ENCODE measurements around the gene ATP13A2. TPM values are rescaled to one million over a fixed set of nuclear protein-coding genes. Genes with fewer than 3 reads are reported as not detected.
"Not testable (repeated sequence)": the region's sequence is repeated elsewhere in the genome, so short reads cannot be mapped to it uniquely, and the experiment has no call there.

ATP13A2 gene
- total RNA-seq, 1 donor from 2014 or later = 73.4 TPM

- no peak for FAIRE-seq
- no peak for DNase-seq (ENCODE audit: low spot score in 2 of 2)
Observed at GRCh38 chr1:16965486-16966067, 46.2 kb downstream of the ATP13A2 start.

DNA sequence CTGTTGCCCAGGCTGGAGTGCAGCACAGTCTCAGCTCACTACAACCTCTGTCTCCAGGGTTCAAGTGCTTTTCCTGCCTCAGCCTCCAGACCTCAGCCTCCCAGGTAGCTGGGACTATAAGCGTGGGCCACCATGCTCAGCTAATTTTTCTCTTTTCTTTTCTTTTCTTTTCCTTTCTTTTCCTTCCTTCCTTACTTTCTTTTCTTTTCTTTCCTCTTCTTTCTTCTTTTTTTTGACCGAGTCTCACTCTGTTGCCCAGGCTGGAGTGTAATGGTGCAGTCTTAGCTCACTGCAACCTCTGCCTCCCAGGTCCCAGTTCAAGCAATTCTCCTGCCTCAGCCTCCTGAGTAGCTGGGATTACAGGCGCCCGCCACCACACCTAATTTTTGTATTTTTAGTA, 47.6 kb downstream of the ATP13A2 start:
- DNase-seq (ENCODE audit: low spot score in 2 of 2); FAIRE-seq: not testable (repeated sequence)

- no peak for DNase-seq (ENCODE audit: low spot score in 2 of 2)
Observed at GRCh38 chr1:16961297-16962133, 50.2 kb downstream of the ATP13A2 start.

DNA sequence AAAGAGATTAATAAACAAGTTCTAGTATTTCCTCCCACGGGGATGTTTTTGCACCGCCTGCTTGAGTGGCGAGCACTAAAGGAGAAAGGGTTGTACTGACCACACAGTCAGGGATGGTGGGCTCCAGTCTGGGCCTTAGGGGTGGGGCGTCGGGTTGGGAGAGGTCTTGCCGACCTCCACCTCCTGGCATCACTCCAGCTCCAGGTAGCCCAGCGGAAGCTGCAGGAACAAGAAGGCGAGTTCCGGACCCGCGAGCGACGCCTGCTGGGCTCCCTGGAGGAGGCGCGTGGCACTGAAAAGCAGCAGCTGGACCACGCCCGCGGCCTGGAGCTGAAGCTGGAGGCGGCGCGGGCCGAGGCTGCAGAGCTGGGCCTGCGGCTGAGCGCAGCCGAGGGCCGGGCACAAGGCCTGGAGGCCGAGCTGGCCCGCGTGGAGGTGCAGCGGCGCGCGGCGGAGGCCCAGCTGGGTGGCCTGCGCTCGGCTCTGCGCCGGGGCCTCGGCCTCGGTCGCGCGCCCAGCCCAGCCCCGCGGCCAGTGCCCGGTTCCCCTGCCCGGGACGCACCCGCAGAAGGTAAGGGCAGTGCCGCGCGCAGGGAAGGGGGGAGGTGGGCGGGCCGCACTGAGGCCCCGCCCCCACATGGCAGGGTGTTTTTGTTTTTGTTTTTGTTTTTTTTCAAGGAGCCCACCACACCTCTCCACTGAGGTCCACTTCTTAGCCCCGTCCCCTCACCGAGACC, 51.0 kb downstream of the ATP13A2 start:
- FAIRE-seq (no peak), DNase-seq (ENCODE audit: low spot score in 2 of 2) (peak in 1 of 2 donors; percentile 63)

More at GRCh38 chr1:16961297-16962133, 50.2 kb downstream of the ATP13A2 start:
- no peak for FAIRE-seq

- FAIRE-seq = no peak
- DNase-seq (ENCODE audit: low spot score in 2 of 2) = no peak
Observed at GRCh38 chr1:16958475-16958874, 53.3 kb downstream of the ATP13A2 start.

GRCh38 chr1:16957731-16958130, 54.0 kb downstream of the ATP13A2 start:
- FAIRE-seq (no peak), DNase-seq (ENCODE audit: low spot score in 2 of 2) (no peak)

DNA sequence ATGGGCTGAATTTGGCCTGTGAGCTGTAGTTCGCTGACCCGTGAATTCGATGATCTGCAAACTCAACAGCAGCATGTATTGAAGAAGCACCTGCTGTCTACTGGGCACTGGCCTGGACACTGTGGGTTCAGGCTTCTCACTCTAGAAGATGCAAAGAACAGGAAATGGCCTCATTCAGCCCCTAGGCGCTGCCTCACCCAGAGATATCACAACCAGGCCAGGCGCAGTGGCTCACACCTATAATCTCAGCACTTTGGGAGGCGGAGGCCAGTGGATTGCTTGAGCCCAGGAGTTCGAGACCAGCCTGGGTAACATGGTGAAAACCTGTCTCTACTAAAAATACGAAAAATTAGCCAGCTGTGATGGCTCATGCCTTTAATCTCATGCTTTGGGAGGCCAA, 55.0 kb downstream of the ATP13A2 start:
- FAIRE-seq (no peak), DNase-seq (ENCODE audit: low spot score in 2 of 2) (no peak)

- no peak for DNase-seq (ENCODE audit: low spot score in 2 of 2)
- FAIRE-seq = no peak
Observed at GRCh38 chr1:16955186-16955585, 56.5 kb downstream of the ATP13A2 start.

DNA sequence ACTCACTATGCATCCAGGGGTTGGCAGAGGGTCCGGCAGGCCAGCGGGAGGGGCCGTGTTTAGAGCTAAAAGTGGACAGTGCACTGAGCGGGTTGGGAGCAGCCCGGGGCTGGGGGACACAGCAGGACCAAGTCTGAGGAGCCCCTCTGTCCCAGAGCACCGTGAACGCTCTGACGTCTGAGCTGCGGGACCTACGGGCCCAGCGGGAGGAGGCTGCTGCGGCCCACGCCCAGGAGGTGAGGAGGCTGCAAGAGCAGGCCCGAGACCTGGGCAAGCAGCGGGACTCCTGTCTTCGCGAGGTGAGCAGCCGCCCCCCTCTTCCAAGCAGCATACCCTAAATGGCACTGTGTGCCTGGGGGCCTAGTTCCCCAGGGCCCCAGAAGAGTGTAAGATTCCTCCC, 57.1 kb downstream of the ATP13A2 start:
- no peak for DNase-seq (ENCODE audit: low spot score in 2 of 2)
- FAIRE-seq = no peak

DNA sequence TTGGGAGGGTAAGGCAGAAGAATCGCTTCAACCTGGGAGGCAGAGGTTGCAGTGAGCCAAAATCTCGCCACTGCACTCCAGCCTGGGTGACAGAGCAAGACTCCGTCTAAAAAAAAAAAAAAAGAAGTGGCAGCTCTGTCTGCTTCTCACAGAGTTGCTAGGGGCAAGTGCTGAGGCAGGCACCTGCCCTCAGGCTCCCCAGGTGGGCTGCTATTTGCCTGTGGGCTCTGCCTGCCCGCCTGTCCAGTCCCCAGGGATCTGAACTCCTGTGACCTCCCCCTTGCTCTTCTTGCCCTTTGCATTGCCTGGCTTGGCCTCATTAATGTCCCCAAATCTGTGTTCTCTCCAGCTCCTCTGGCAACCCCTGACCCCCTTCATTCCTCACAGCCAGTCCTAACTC, 59.4 kb downstream of the ATP13A2 start:
- FAIRE-seq; DNase-seq (ENCODE audit: low spot score in 2 of 2): not testable (repeated sequence)

DNA sequence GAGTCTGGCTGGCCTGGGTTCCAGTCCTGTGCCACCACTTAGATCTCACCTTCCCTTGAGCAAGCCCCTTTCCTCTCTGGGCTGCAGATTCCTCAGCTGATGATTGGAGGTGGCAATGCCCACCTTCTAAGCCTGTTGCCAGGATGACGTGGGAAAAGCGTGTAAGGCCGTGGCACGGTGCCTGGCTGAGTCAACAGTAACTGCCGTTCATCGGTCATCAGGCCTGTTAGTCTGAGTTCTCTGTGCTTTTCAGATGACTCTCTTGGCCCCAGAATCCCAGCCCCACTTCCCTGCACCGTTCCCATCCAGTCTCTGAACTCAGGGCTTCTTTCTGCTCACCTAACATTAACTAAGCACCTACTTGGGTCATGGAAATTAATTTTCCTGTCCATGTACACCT, 62.7 kb downstream of the ATP13A2 start:
- not testable (repeated sequence) for DNase-seq (ENCODE audit: low spot score in 2 of 2); FAIRE-seq

GRCh38 chr1:16948282-16948891, 63.3 kb downstream of the ATP13A2 start:
- not testable (repeated sequence) for FAIRE-seq; DNase-seq (ENCODE audit: low spot score in 2 of 2)

DNA sequence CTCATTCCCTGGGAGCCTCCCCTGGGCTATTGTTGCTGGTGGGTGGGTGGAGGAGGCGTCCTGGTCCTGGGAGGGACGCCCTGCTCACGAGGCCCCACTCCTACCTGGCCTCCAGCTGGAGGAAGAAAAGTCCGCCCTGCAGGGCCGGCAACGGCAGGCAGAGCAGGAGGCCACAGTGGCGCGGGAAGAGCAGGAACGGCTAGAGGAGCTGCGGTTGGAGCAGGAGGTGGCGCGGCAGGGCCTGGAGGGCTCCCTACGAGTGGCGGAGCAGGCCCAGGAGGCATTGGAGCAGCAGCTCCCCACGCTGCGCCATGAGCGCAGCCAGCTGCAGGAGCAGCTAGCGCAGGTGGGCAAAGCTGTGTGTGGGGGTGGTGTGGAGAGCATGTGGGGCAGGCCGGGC, 65.1 kb downstream of the ATP13A2 start:
- no peak for FAIRE-seq
- no peak for DNase-seq (ENCODE audit: low spot score in 2 of 2)

DNA sequence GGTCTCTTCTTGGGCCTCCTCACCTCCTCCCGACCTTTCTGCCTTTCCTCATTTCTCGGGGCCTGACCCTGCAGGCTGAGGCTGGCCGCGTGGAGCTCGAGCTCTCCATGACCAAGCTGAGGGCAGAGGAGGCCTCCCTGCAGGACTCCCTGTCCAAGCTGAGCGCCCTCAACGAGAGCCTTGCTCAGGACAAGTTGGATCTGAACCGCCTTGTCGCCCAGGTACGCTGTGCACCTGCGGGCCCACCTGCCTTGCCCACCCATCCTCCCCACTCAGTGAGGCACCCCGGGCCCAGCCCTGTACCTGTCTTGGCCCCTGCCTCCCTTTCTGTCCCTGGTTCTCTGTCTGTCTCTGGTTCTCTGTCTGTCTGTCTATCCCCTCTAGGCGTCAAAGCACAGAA, 65.5 kb downstream of the ATP13A2 start:
- FAIRE-seq; DNase-seq (ENCODE audit: low spot score in 2 of 2): not testable (repeated sequence)

- not testable (repeated sequence) for DNase-seq (ENCODE audit: low spot score in 2 of 2); FAIRE-seq
Observed at GRCh38 chr1:16945512-16945911, 66.2 kb downstream of the ATP13A2 start.

GRCh38 chr1:16944038-16944437, 67.7 kb downstream of the ATP13A2 start:
- no peak for FAIRE-seq
- no peak for DNase-seq (ENCODE audit: low spot score in 2 of 2)

DNA sequence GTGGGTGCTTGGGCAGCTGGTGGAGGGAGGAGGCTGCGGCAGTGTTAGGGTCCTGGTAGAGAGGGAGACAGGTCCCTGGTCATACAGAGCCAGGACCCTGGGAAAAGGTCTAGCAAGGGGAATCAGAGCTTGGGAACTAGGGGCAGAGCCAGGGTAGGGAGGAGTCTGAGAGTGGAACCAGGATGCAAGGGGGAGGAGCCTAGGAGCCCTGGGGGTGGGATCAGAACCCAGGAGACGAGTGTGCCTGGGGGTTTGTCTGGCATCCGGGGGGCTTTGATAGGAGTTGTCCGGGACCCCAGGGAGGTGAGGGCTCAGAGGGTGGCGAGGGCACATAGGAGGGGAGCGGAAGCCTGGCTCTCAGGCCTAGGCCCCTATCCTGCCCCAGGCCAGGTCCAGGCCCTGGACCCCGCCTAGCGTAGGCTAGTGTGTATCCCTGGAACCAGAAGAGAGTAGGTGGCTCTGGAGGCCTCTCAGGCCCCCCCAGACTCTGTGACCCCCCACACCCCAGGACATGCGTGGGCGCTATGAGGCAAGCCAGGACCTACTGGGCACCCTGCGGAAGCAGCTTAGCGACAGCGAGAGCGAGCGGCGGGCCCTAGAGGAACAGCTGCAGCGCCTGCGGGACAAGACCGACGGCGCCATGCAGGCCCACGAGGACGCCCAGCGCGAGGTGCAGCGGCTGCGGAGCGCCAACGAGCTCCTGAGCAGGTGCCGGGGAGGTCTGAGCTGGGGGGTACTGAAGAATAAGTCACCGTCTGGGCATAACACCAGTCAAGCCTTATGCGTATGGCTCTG, 72.1 kb downstream of the ATP13A2 start:
- not testable (repeated sequence) for DNase-seq (ENCODE audit: low spot score in 2 of 2); FAIRE-seq

- no peak for DNase-seq (ENCODE audit: low spot score in 2 of 2)
- no peak for FAIRE-seq
Observed at GRCh38 chr1:16938351-16939321, 73.1 kb downstream of the ATP13A2 start.

DNA sequence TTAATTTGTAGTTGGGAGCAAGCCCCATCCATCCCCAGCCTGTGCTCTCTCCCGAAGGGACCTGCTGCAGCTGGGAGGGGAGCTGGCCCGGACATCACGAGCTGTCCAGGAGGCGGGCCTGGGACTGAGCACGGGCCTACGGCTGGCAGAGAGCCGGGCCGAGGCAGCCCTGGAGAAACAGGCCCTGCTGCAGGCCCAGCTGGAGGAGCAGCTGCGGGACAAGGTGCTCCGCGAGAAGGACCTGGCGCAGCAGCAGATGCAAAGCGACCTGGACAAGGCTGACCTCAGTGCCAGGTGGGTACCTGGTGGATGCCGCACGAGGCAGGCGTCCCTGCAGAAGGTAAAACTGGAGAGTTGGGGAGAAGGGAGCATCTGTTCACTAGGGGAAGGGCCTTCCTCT, 75.1 kb downstream of the ATP13A2 start:
- not testable (repeated sequence) for FAIRE-seq

More for the DNA sequence above, 75.1 kb downstream of the ATP13A2 start:
- DNase-seq (ENCODE audit: low spot score in 2 of 2) = not testable (repeated sequence)

All from frontal cortex (tissue), 4 donors.